Ascending aorta (tissue), 2 donors: ENCODE measurements around the gene GPR107. TPM values are rescaled to one million over a fixed set of nuclear protein-coding genes. Genes with fewer than 3 reads are reported as not detected.

Experiments used
- DNase-seq, 2 donors: peaks; one replicate each; pipeline ENCODE4 v3.0.0-alpha.2; 2019; ENCODE audit warnings: low spot score in 2 of 2
- H3K27ac ChIP-seq, 2 donors: fragments of 200-600 bp; sonication (generic); one replicate each; pipeline ENCODE4 v1.5.1; 2016 to 2017; ENCODE audit warnings: mild to moderate bottlenecking in 1 of 2
- H3K27me3 ChIP-seq: fragments of 200-600 bp; sonication (generic); one replicate; pipeline ENCODE4 v1.5.1; 2017
- H3K36me3 ChIP-seq, 2 donors: fragments of 200-600 bp; sonication (generic); one replicate each; pipeline ENCODE4 v1.5.1; 2016
- H3K4me1 ChIP-seq, 2 donors: fragments of 200-600 bp; sonication (generic); one replicate each; pipeline ENCODE4 v1.5.1; 2016 to 2017; ENCODE audit warnings: mild to moderate bottlenecking in 1 of 2
- H3K4me3 ChIP-seq, 2 donors: fragments of 200-600 bp; sonication (generic); one replicate each; pipeline ENCODE4 v1.5.1; 2016 to 2017; ENCODE audit warnings: mild to moderate bottlenecking in 1 of 2
- H3K9me3 ChIP-seq, 2 donors: fragments of 200-600 bp; sonication (generic); one replicate each; pipeline ENCODE4 v1.5.1; 2016
- CTCF ChIP-seq, 3 experiments: fragments of 200-600 bp in 2 of 3; fragments of 450-650 bp in 1 of 3; sonication (generic) in 2 of 3; IDR thresholded peaks; one replicate each; pipeline ENCODE4 v1.5.1; 2016 to 2019; ENCODE audit warnings: antibody characterized with exemption in 3 of 3, mild to moderate bottlenecking in 1 of 3, moderate library complexity in 1 of 3
- intact Hi-C: fragments of 100-400 bp; cut with DNase I; formaldehyde crosslinking; loops from one replicate; pipeline ENCODE4 v1.15.1; 2023
- total RNA-seq: library from RNA; depleted of rRNA; stranded (reverse); fragments of >200 nt; gene quantifications from one replicate; pipeline ENCODE4 v1.1.0, GENCODE V29; 2016

GPR107 gene
- total RNA-seq, 1 donor from 2014 or later = 37.4 TPM

- Histone ChIP-seq H3K4me3 (no peak overlapping the region), H3K36me3 (peaks cover 40 to 73% of the 10 kb centered on the region in 2 donors), H3K9me3 (no peaks in the 10 kb centered on the region), H3K27me3 (no peaks in the 10 kb centered on the region), H3K4me1 (no peaks in the 10 kb centered on the region), H3K27ac (no peak overlapping the region)
- intact Hi-C loops = no loop called here
- DNase-seq = no peak
- TF ChIP-seq CTCF (IDR thresholded peaks at IDR 0.05) = no peak
Observed at GRCh38 chr9:130095872-130096271, 42.2 kb downstream of the GPR107 start.

GRCh38 chr9:130100681-130101080, 47.0 kb downstream of the GPR107 start:
- no peak overlapping the region for H3K27ac ChIP-seq
- no peaks in the 10 kb centered on the region for H3K9me3 ChIP-seq
- TF ChIP-seq CTCF (IDR thresholded peaks at IDR 0.05) = no peak
- no peak overlapping the region for H3K4me3 ChIP-seq
- intact Hi-C loops = no loop called here
- peaks cover 60 to 72% of the 10 kb centered on the region in 2 donors for H3K36me3 ChIP-seq
- H3K27me3 ChIP-seq = no peaks in the 10 kb centered on the region
- no peak for DNase-seq
- no peaks in the 10 kb centered on the region for H3K4me1 ChIP-seq

- Histone ChIP-seq H3K4me1 (no peaks in the 10 kb centered on the region), H3K4me3 (no peak overlapping the region), H3K36me3 (peaks cover 63 to 77% of the 10 kb centered on the region in 2 donors), H3K9me3 (no peaks in the 10 kb centered on the region), H3K27ac (no peak overlapping the region), H3K27me3 (no peaks in the 10 kb centered on the region)
- no peak for DNase-seq
- TF ChIP-seq CTCF (IDR thresholded peaks at IDR 0.05) = no peak
- intact Hi-C loops = no loop called here
Observed at GRCh38 chr9:130101915-130102314, 48.2 kb downstream of the GPR107 start.

GRCh38 chr9:130104491-130105193, 50.9 kb downstream of the GPR107 start:
- H3K27me3 ChIP-seq = no peaks in the 10 kb centered on the region
- H3K9me3 ChIP-seq = no peaks in the 10 kb centered on the region
- no peak overlapping the region for H3K4me3 ChIP-seq
- H3K27ac ChIP-seq = no peak overlapping the region
- no peak for TF ChIP-seq CTCF (IDR thresholded peaks at IDR 0.05)
- no peaks in the 10 kb centered on the region for H3K4me1 ChIP-seq
- peaks cover 70 to 79% of the 10 kb centered on the region in 2 donors for H3K36me3 ChIP-seq
- intact Hi-C loops = loop anchor here (5.0 kb wide), 2 partner anchors 53 to 238 kb away; no protein-coding TSS in a partner anchor
- DNase-seq = no peak

GRCh38 chr9:130106860-130107233, 53.1 kb downstream of the GPR107 start:
- DNase-seq = no peak
- no peaks in the 10 kb centered on the region for H3K4me1 ChIP-seq

More at GRCh38 chr9:130106860-130107233, 53.1 kb downstream of the GPR107 start:
- H3K9me3 ChIP-seq = no peaks in the 10 kb centered on the region
- H3K27me3 ChIP-seq = no peaks in the 10 kb centered on the region
- H3K36me3 ChIP-seq = peaks cover 70 to 73% of the 10 kb centered on the region in 2 donors
- TF ChIP-seq CTCF (IDR thresholded peaks at IDR 0.05) = no peak
- no peak overlapping the region for H3K4me3 ChIP-seq
- H3K27ac ChIP-seq = no peak overlapping the region
- intact Hi-C loops = loop anchor here (1.0 to 5.0 kb wide), 3 partner anchors 50 to 235 kb away; no protein-coding TSS in a partner anchor
